ENCODE measurements around the gene STOM. TPM values are rescaled to one million over a fixed set of nuclear protein-coding genes. Genes with fewer than 3 reads are reported as not detected.

The STOM gene
- total and polyA plus RNA-seq, 2 donors (not counting 1 experiment from before 2014, with no cell fraction given) = 2.7 to 6.1 TPM

DNA sequence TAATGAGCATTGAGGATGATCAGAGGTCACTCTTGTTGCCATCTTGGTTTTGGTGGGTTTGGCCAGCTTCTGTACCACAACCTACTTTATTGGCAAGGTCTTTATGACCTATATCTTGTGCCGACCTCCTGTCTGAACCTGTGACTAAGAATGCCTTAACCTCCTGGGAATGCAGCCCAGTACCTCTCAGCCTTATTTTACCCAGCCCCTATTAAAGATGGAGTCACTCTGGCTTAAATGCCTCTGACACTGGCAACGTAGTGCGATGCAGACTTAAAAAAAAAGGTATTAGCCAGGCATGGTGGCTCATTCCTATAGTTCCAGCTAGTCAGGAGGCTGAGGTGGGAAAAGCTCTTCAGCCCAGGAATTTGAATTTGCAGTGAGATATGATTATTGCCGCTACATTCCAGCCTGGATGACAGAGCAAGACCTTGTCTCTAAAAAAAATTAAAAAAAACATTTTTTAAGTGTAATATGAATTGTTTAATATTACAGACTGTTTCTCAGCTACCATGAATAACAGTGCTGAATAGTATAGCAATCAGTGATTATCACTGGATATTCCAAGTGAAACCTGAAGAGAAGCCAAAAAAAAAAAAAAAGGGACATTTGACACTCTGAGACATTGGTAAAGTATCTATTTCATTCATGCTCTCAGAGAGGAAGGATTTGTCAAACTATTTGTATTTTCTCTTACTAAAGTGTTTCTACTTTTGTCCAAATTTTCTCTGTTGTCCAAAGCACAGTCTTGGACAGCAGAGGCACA, 18.3 kb upstream of the STOM start:
- Histone ChIP-seq H4K20me1 (ENCODE audit: control insufficient read depth, insufficient read depth, low read length, poor library complexity, severe bottlenecking) (no peaks in the 10 kb centered on the region), H3K9ac (ENCODE audit: low read length) (no peak overlapping the region), H3K36me3 (replicated peaks in 1 of 2; ENCODE audit: control extremely low read depth in 1 of 2, control insufficient read depth in 1 of 2, extremely low read depth in 1 of 2, insufficient read depth in 2 of 2, low read length in 1 of 2) (no peaks in the 10 kb centered on the region), H3K4me3 (ENCODE audit: control extremely low read depth in 1 of 5, extremely low read depth in 1 of 5, insufficient read depth in 1 of 5, low read depth in 2 of 5, low read length in 4 of 5) (no peak overlapping the region), H3K27ac (ENCODE audit: low read length in 2 of 2) (no peak overlapping the region), H3K4me1 (ENCODE audit: control insufficient read depth in 2 of 2, insufficient read depth in 2 of 2, low read length in 2 of 2) (no peaks in the 10 kb centered on the region), H3K79me2 (ENCODE audit: control insufficient read depth, insufficient read depth, low read length) (no peaks in the 10 kb centered on the region), H3K27me3 (replicated peaks in 1 of 4; ENCODE audit: control extremely low read depth in 1 of 4, control insufficient read depth in 3 of 4, insufficient read depth in 4 of 4, low read length in 3 of 4) (no peaks in the 10 kb centered on the region), H2AFZ (ENCODE audit: insufficient read depth, low read depth, low read length, poor library complexity, severe bottlenecking) (no peak overlapping the region), H3K4me2 (replicated peaks; ENCODE audit: low read depth, low read length, poor library complexity, severe bottlenecking) (no peak overlapping the region), H3K9me3 (ENCODE audit: control extremely low read depth in 1 of 3, control insufficient read depth in 2 of 3, insufficient read depth in 1 of 3, low read length in 2 of 3) (no peaks in the 10 kb centered on the region)
- ChIA-PET CTCF (interaction anchor here (4.9 to 13.8 kb wide), 2 partner anchors 12 to 68 kb away, joined by 30 to 85 read pairs; no protein-coding TSS in a partner anchor), POLR2A (no interaction called here)
- no peak for TF ChIP-seq EZH2 (IDR thresholded peaks at IDR 0.05; ENCODE audit: borderline replicate concordance, insufficient read depth, low read depth, low read length, poor library complexity, severe bottlenecking)
- TF ChIP-seq, protein P1, sequence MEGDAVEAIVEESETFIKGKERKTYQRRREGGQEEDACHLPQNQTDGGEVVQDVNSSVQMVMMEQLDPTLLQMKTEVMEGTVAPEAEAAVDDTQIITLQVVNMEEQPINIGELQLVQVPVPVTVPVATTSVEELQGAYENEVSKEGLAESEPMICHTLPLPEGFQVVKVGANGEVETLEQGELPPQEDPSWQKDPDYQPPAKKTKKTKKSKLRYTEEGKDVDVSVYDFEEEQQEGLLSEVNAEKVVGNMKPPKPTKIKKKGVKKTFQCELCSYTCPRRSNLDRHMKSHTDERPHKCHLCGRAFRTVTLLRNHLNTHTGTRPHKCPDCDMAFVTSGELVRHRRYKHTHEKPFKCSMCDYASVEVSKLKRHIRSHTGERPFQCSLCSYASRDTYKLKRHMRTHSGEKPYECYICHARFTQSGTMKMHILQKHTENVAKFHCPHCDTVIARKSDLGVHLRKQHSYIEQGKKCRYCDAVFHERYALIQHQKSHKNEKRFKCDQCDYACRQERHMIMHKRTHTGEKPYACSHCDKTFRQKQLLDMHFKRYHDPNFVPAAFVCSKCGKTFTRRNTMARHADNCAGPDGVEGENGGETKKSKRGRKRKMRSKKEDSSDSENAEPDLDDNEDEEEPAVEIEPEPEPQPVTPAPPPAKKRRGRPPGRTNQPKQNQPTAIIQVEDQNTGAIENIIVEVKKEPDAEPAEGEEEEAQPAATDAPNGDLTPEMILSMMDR (IDR thresholded peaks at IDR 0.05) = no peak
- no peaks in the 10 kb centered on the region for H3K27me3 Mint-ChIP-seq
- H3K27ac Mint-ChIP-seq = no peak overlapping the region
- 100% methylated on average over 2 of the region's 4 CpGs for WGBS (ENCODE audit: insufficient coverage)
- intact Hi-C loops (cut with micrococcal nuclease) = no loop called here
- H3K9me3 Mint-ChIP-seq (ENCODE audit: insufficient read depth) = no peaks in the 10 kb centered on the region
- no peaks in the 10 kb centered on the region for H3K4me1 Mint-ChIP-seq
- DNase-seq = no peak
- ATAC-seq (ENCODE audit: low read depth) = no peak
- H3K4me3 Mint-ChIP-seq = no peak overlapping the region

DNA sequence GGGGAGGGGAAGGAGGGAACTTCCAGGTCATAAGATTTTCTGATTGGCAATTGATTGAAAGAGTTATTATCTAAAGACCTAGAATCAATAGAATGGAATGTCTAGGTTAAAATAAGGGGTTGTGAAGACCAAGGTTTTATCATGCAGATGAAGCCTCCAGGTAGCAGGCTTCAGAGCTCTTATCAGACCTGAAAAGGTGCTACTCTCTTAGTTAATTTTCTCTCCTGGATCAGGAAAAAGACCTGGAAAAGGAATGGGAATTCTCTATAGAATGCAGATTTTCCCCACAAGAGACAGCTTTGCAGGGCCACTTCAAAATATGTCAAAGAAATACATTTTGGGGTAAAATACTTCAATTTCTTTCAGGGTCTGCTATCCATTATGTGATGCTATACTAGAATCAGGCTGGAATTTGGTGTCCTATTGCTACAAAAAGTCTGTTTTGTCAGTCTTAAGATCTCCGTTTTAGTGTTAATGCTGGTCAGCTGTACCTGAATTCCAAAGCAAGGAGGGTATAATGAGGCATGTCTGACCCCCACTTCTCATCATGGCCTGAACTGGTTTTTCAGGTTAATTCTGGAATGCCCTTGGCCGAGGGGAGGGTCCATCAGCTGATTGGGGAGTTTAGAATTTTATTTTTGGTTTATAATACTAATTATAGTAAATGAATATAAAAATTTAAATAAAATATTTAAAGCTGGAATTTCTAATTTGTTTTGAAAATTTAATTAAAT, 16.6 kb upstream of the STOM start:
- ChIA-PET POLR2A (no interaction called here), CTCF (interaction anchor here (4.9 to 13.8 kb wide), 2 partner anchors 14 to 67 kb away, joined by 30 to 85 read pairs; no protein-coding TSS in a partner anchor)
- Histone ChIP-seq H3K27me3 (replicated peaks in 1 of 4; ENCODE audit: control extremely low read depth in 1 of 4, control insufficient read depth in 3 of 4, insufficient read depth in 4 of 4, low read length in 3 of 4) (no peaks in the 10 kb centered on the region), H3K4me3 (ENCODE audit: control extremely low read depth in 1 of 5, extremely low read depth in 1 of 5, insufficient read depth in 1 of 5, low read depth in 2 of 5, low read length in 4 of 5) (no peak overlapping the region), H3K9ac (ENCODE audit: low read length) (no peak overlapping the region), H3K4me2 (replicated peaks; ENCODE audit: low read depth, low read length, poor library complexity, severe bottlenecking) (no peak overlapping the region), H3K4me1 (ENCODE audit: control insufficient read depth in 2 of 2, insufficient read depth in 2 of 2, low read length in 2 of 2) (no peaks in the 10 kb centered on the region), H4K20me1 (ENCODE audit: control insufficient read depth, insufficient read depth, low read length, poor library complexity, severe bottlenecking) (no peaks in the 10 kb centered on the region), H3K79me2 (ENCODE audit: control insufficient read depth, insufficient read depth, low read length) (no peaks in the 10 kb centered on the region), H3K27ac (ENCODE audit: low read length in 2 of 2) (no peak overlapping the region), H3K9me3 (ENCODE audit: control extremely low read depth in 1 of 3, control insufficient read depth in 2 of 3, insufficient read depth in 1 of 3, low read length in 2 of 3) (no peaks in the 10 kb centered on the region), H3K36me3 (replicated peaks in 1 of 2; ENCODE audit: control extremely low read depth in 1 of 2, control insufficient read depth in 1 of 2, extremely low read depth in 1 of 2, insufficient read depth in 2 of 2, low read length in 1 of 2) (no peaks in the 10 kb centered on the region), H2AFZ (ENCODE audit: insufficient read depth, low read depth, low read length, poor library complexity, severe bottlenecking) (no peak overlapping the region)
- H3K9me3 Mint-ChIP-seq (ENCODE audit: insufficient read depth) = no peaks in the 10 kb centered on the region
- TF ChIP-seq, protein P1 (IDR thresholded peaks at IDR 0.05) = no peak
- no peak for TF ChIP-seq EZH2 (IDR thresholded peaks at IDR 0.05; ENCODE audit: borderline replicate concordance, insufficient read depth, low read depth, low read length, poor library complexity, severe bottlenecking)
- no peak overlapping the region for H3K4me3 Mint-ChIP-seq
- ATAC-seq (ENCODE audit: low read depth) (no peak), DNase-seq (no peak)
- no peaks in the 10 kb centered on the region for H3K27me3 Mint-ChIP-seq
- H3K4me1 Mint-ChIP-seq = no peaks in the 10 kb centered on the region
- H3K27ac Mint-ChIP-seq = no peak overlapping the region
- 100% methylated on average over 1 of the region's 2 CpGs for WGBS (ENCODE audit: insufficient coverage)
- intact Hi-C loops (cut with micrococcal nuclease) = no loop called here

Data from B cell (primary cell).